AG04449 (cell line): ENCODE measurements around the gene XPO1.

ENCODE experiments used
- CTCF ChIA-PET: fragments of 350-600 bp; formaldehyde crosslinking; extraction: SDS; loops from one replicate; lab custom pipeline; 2021; ENCODE audit warnings: antibody characterized with exemption; lab: Yijun Ruan, JAX
- POLR2A ChIA-PET: fragments of 400-600, 350-600 bp; formaldehyde crosslinking; extraction: SDS; loops from one replicate; lab custom pipeline; 2020; ENCODE audit warnings: antibody characterized with exemption, inconsistent platforms; lab: Yijun Ruan, JAX
- DNase-seq: peaks from one replicate; pipeline ENCODE4 v3.0.0-alpha.2; 2010; ENCODE audit warnings: low read depth, low spot score
- H3K4me3 ChIP-seq: 2 replicates; pipeline ENCODE4 v1.5.1; 2011; ENCODE audit warnings: low read depth, mild to moderate bottlenecking, control low read depth, low read length
- TF ChIP-seq, protein P1 (sequence below): IDR thresholded peaks from one replicate; pipeline ENCODE4 v1.5.1; 2011; ENCODE audit warnings: mild to moderate bottlenecking, moderate library complexity, low read length, control low read depth, inconsistent platforms; ENCODE audit not compliant: insufficient read depth; ENCODE audit errors: missing control alignments

The XPO1 gene

DNA sequence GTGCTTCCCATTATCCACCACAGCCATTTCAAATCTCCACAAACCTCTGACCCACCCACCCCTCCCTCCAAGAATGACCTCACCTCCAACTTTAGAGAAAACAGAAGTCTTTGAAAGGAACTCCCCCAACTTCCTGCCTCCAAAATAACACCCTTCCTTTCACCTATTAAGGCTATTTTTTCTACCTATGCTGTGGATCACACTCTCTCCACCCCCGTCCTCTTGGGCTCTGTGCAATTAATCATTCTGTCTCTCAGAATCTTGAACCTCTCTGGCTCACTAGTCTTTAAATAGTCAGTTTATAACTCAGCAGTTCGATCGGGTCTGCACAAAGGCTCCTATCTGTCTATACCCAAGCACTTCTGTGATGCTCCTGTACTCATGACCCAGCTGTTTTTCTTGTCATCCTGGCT lies 37.3 kb upstream of the XPO1 start:
- POLR2A ChIA-PET, result no interaction called here

DNA sequence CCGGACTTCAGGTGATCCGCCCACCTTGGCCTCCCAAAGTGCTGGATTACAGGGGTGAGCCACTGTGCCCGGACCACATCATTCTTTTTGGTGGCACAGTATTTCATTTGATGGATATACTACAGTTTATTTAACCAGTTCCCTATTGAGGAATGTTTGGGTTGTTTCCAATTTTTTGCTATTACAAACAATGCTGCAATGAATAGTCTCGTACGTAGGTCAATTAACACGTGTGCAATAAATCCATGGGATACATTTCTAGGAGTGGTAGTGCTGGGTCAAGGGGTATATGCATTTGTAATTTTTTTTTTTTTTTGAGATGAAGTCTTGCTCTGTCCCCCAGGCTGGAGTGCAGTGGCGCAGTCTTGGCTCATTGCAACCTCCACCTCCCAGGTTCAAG lies 28.4 kb upstream of the XPO1 start:
- no peak for DNase-seq
- ChIA-PET POLR2A (no interaction called here), CTCF (no interaction called here)
- TF ChIP-seq, protein P1, sequence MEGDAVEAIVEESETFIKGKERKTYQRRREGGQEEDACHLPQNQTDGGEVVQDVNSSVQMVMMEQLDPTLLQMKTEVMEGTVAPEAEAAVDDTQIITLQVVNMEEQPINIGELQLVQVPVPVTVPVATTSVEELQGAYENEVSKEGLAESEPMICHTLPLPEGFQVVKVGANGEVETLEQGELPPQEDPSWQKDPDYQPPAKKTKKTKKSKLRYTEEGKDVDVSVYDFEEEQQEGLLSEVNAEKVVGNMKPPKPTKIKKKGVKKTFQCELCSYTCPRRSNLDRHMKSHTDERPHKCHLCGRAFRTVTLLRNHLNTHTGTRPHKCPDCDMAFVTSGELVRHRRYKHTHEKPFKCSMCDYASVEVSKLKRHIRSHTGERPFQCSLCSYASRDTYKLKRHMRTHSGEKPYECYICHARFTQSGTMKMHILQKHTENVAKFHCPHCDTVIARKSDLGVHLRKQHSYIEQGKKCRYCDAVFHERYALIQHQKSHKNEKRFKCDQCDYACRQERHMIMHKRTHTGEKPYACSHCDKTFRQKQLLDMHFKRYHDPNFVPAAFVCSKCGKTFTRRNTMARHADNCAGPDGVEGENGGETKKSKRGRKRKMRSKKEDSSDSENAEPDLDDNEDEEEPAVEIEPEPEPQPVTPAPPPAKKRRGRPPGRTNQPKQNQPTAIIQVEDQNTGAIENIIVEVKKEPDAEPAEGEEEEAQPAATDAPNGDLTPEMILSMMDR, result no peak
- H3K4me3 ChIP-seq, result no peak overlapping the region

More for the DNA sequence above, 37.3 kb upstream of the XPO1 start:
- CTCF ChIA-PET, result interaction anchor here (0.6 kb wide), 1 partner anchor 23 kb away, joined by 3 read pairs; no protein-coding TSS in a partner anchor
- DNase-seq, result no peak
- TF ChIP-seq, protein P1, result no peak
- H3K4me3 ChIP-seq, result no peak overlapping the region

DNA sequence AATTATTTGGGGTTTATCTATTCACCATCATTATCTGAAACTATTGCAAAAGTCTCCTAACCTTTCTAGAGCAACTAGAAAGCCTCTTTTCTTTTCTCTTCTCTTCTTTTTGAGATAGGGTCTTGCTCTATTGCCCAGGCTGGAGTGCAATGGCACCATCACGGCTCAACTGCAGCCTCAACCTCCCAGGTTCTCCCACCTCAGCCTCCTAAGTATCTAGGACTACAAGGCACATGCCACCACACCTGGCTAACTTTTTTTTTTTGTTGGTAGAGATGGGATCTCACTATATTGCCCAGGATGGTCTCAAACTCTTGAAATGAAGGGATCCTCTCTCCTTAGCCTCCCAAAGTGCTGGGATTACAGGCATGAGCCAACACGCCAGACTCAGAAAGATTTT lies 24.5 kb upstream of the XPO1 start:
- TF ChIP-seq, protein P1, result no peak
- POLR2A ChIA-PET, result no interaction called here
- CTCF ChIA-PET, result no interaction called here
- DNase-seq, result no peak
- no peak overlapping the region for H3K4me3 ChIP-seq

DNA sequence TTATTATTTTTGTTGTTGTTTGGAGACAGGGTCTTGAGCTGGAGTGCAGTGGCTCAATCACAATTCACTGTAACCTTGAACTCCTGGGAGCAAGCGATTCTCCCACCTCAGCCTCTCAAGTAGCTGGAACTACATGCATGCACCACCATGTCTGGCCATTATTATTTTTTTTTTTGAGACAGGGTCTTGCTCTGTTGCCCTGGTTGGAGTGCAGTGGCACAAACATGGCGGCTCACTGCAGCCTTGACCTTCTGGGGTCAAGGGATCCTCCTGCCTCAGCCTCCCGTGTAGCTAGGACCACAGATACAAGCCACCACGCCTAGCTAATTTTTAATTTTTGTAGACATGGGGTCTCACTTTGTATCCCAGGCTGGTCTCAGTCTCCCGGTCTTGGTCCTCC lies 20.0 kb upstream of the XPO1 start:
- DNase-seq, result no peak
- POLR2A ChIA-PET, result no interaction called here
- no peak overlapping the region for H3K4me3 ChIP-seq
- CTCF ChIA-PET, result no interaction called here
- TF ChIP-seq, protein P1, result no peak

DNA sequence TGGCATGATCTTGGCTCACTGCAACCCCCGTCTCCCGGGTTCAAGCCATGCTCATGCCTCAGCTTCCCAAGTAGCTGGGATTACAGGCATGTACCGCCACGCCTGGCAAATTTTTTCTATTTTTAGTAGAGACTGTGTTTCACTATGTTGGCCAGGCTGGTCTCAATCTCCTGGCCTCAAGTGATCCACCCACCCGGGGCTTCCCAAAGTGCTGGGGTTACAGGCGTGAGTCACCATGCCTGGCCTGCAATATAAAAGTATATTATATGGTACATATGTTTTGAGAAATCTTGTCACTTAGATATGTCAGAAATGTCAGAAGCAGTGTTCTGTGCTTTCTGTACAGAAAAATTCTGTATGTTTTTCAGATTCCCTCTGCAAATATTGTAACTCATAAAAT lies 19.2 kb upstream of the XPO1 start:
- H3K4me3 ChIP-seq, result no peak overlapping the region
- CTCF ChIA-PET, result no interaction called here
- TF ChIP-seq, protein P1, result no peak
- POLR2A ChIA-PET, result no interaction called here
- no peak for DNase-seq

DNA sequence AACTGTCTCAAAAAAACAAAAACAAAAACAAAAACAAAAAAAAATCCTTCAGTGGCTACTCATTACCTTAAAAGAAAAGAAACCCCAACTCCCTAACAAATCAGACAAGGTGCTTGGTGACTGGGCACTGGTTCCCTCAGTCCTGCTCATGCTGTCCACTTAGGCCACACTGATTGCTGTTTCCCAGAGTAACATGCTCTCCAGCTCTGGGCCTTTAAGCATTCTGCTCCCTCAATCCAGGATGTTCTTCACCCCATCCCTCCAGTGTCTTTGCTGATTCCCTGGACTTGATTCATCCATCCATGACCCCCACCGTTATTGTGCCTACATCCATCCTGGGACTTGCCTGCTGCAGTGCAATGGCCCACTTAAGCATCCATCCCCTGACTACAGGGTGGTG lies 16.4 kb upstream of the XPO1 start:
- POLR2A ChIA-PET, result no interaction called here
- no peak for DNase-seq
- no peak overlapping the region for H3K4me3 ChIP-seq
- CTCF ChIA-PET, result no interaction called here
- TF ChIP-seq, protein P1, result no peak
